ENCODE measurements around the gene PTCD2. TPM values are rescaled to one million over a fixed set of nuclear protein-coding genes. Genes with fewer than 3 reads are reported as not detected.
A peak's percentile ranks its signal among the peaks of the same experiment; 100 is the strongest.

Gene PTCD2
- total and polyA plus RNA-seq, 9 of the 15 experiments (the other 6 are each of a cell fraction or from before 2014, with no cell fraction given) = 11.9 to 28.5 (median 18.6) TPM

DNA sequence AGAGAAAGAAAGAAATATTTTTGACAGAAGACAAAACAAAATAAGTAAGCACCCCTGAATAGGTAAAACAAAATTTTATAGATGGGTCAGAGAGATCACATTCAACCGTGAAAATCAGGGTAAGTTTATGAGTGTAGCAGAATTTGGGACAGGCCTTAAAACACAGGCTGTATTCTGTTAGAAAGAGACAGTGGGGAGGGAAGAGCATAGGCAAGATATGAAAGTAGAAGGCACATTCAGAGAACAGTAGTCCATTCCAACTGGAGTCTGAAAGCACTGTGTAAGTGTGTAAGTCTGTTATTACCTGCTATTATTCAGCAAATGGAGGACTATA is 38.8 kb upstream of the PTCD2 start:
- FAIRE-seq = no peak
- TF ChIP-seq GTF2A2 (tag; IDR thresholded peaks at IDR 0.05) (no peak; the same call in 1 of the 2 replicates), MTA2 (IDR thresholded peaks at IDR 0.05; ENCODE audit: low read depth) (no peak), NONO (IDR thresholded peaks at IDR 0.05; ENCODE audit: low read depth in 2 of 2, low read length in 1 of 2) (no peak), ZBTB17 (CRISPR knock-in tag; IDR thresholded peaks at IDR 0.05) (no peak; the same call in 1 of the 2 replicates), NEUROD1 (IDR thresholded peaks at IDR 0.05; ENCODE audit: borderline replicate concordance, low read depth, low read length, partially characterized antibody) (no peak), STAT5A (IDR thresholded peaks at IDR 0.05; ENCODE audit: borderline replicate concordance, low read length) (no peak), ZNF174 (CRISPR knock-in tag; IDR thresholded peaks at IDR 0.05) (no peak), SMAD3 (CRISPR knock-in tag; conservative IDR thresholded peaks at IDR 0.05) (0 out of 2 replicates have a peak, but pooled peaks have one; percentile 8), SMARCC2 (IDR thresholded peaks at IDR 0.05; ENCODE audit: low read depth) (no peak), RHOXF2B (CRISPR knock-in tag; conservative IDR thresholded peaks at IDR 0.05) (0 out of 2 replicates have a peak, but pooled peaks have one; percentile 64), ZNF3 (CRISPR knock-in tag; IDR thresholded peaks at IDR 0.05) (no peak), YBX1 (IDR thresholded peaks at IDR 0.05) (no peak), ZNF175 (CRISPR knock-in tag; IDR thresholded peaks at IDR 0.05; ENCODE audit: low read depth) (peak; percentile 51), GABPA (tag; conservative IDR thresholded peaks at IDR 0.05; ENCODE audit: low read depth) (0 out of 2 replicates have a peak, but pooled peaks have one; percentile 12)
- TF ChIP-seq, protein P1, sequence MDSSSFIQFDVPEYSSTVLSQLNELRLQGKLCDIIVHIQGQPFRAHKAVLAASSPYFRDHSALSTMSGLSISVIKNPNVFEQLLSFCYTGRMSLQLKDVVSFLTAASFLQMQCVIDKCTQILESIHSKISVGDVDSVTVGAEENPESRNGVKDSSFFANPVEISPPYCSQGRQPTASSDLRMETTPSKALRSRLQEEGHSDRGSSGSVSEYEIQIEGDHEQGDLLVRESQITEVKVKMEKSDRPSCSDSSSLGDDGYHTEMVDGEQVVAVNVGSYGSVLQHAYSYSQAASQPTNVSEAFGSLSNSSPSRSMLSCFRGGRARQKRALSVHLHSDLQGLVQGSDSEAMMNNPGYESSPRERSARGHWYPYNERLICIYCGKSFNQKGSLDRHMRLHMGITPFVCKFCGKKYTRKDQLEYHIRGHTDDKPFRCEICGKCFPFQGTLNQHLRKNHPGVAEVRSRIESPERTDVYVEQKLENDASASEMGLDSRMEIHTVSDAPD (CRISPR knock-in tag; IDR thresholded peaks at IDR 0.05) = no peak
- TF ChIP-seq, protein P2, sequence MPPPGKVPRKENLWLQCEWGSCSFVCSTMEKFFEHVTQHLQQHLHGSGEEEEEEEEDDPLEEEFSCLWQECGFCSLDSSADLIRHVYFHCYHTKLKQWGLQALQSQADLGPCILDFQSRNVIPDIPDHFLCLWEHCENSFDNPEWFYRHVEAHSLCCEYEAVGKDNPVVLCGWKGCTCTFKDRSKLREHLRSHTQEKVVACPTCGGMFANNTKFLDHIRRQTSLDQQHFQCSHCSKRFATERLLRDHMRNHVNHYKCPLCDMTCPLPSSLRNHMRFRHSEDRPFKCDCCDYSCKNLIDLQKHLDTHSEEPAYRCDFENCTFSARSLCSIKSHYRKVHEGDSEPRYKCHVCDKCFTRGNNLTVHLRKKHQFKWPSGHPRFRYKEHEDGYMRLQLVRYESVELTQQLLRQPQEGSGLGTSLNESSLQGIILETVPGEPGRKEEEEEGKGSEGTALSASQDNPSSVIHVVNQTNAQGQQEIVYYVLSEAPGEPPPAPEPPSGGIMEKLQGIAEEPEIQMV (tag; conservative IDR thresholded peaks at IDR 0.05; ENCODE audit: low read depth) = peak; percentile 39; the same call in 1 of the 2 replicates
- TF ChIP-seq, protein P3, sequence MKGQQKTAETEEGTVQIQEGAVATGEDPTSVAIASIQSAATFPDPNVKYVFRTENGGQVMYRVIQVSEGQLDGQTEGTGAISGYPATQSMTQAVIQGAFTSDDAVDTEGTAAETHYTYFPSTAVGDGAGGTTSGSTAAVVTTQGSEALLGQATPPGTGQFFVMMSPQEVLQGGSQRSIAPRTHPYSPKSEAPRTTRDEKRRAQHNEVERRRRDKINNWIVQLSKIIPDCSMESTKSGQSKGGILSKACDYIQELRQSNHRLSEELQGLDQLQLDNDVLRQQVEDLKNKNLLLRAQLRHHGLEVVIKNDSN (CRISPR knock-in tag; IDR thresholded peaks at IDR 0.05) = no peak
- TF ChIP-seq, protein P4, sequence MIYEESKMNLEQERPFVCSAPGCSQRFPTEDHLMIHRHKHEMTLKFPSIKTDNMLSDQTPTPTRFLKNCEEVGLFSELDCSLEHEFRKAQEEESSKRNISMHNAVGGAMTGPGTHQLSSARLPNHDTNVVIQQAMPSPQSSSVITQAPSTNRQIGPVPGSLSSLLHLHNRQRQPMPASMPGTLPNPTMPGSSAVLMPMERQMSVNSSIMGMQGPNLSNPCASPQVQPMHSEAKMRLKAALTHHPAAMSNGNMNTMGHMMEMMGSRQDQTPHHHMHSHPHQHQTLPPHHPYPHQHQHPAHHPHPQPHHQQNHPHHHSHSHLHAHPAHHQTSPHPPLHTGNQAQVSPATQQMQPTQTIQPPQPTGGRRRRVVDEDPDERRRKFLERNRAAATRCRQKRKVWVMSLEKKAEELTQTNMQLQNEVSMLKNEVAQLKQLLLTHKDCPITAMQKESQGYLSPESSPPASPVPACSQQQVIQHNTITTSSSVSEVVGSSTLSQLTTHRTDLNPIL (CRISPR knock-in tag; IDR thresholded peaks at IDR 0.05) = 0 out of 2 replicates have a peak, but pooled peaks have one; percentile 20

More for the DNA sequence above, 38.8 kb upstream of the PTCD2 start:
- intact Hi-C loops (cut with micrococcal nuclease) = loop anchor here (5.0 kb wide), 1 partner anchor 49 kb away; no protein-coding TSS in a partner anchor
- CTCF ChIA-PET (ENCODE audit: low intra/inter-chr PET ratio) = interaction anchor here (1.3 kb wide), 1 partner anchor 143 kb away, joined by 3 read pairs; no protein-coding TSS in a partner anchor
- BruUV-seq (replicated peaks) = no TSS peak
- in situ Hi-C loops (cut with MboI) = no loop called here
- peak; percentile 53 for ATAC-seq
- H3K27ac ChIP-seq (ENCODE audit: extremely low read depth, low read depth, low read length) = peak overlapping the region; percentile 73
- WGBS (ENCODE audit: insufficient coverage, low coverage, missing lambda C conversion rate) = 42% methylated on average over 1 of the region's 1 CpG
- POLR2A ChIA-PET = interaction anchor here (0.9 to 3.1 kb wide), 4 partner anchors 11 to 33 kb away, joined by 3 to 17 read pairs (median 5); no protein-coding TSS in a partner anchor
- H3K36me3 ChIP-seq (ENCODE audit: control insufficient read depth, insufficient read depth, low read length) = peaks cover 55% of the 10 kb centered on the region
- no peak overlapping the region for H3K4me3 ChIP-seq
- H3K9me3 ChIP-seq (replicated peaks; ENCODE audit: control insufficient read depth, insufficient read depth, low read depth, low read length) = no peaks in the 10 kb centered on the region
- peaks cover 28% of the 10 kb centered on the region; the same call in 2 of the 3 replicates for H3K79me2 ChIP-seq (ENCODE audit: control insufficient read depth, insufficient read depth, low read length)
- no peaks in the 10 kb centered on the region for H3K27me3 ChIP-seq (ENCODE audit: control insufficient read depth in 2 of 2, insufficient read depth in 2 of 2, low read length in 2 of 2)
- no peaks in the 10 kb centered on the region for H3K9me1 ChIP-seq (ENCODE audit: control insufficient read depth, insufficient read depth, low read length)
- H4K20me1 ChIP-seq (replicated peaks; ENCODE audit: control insufficient read depth, insufficient read depth, low read length) = no peaks in the 10 kb centered on the region
- H3K4me2 ChIP-seq (ENCODE audit: insufficient read depth, low read length) = peak overlapping the region; percentile 51; the same call in 1 of the 2 replicates
- peaks cover 7 to 33% of the 10 kb centered on the region in 2 experiments; a peak in 3 of 5 replicates for H3K4me1 ChIP-seq (replicated peaks in 1 of 2; ENCODE audit: control insufficient read depth in 2 of 2, insufficient read depth in 2 of 2, low read length in 2 of 2)
- peak overlapping the region in 1 of 2 experiments; percentile 54; a peak in 1 of 4 replicates for H3K9ac ChIP-seq (ENCODE audit: insufficient read depth in 1 of 2, low read depth in 2 of 2, low read length in 2 of 2)
- no peak for DNase-seq (ENCODE audit: extremely low read depth in 1 of 4, low spot score in 3 of 4)
- H2AFZ ChIP-seq (ENCODE audit: low read depth, low read length) = no peak overlapping the region
